K562 (cell line): ENCODE data around the gene TCF4. TPM values are rescaled to one million over a fixed set of nuclear protein-coding genes. Genes with fewer than 3 reads are reported as not detected.
A peak's percentile ranks its signal among the peaks of the same experiment; 100 is the strongest.

Source experiments
- E2F1 ChIP-seq: sonication (generic); formaldehyde crosslinking; IDR thresholded peaks from 2 replicates; pipeline ENCODE4 v1.8.1; 2023; ENCODE audit warnings: mild to moderate bottlenecking, missing genetic modification reagents, moderate library complexity
- ETV6 ChIP-seq, 3 experiments: fragments of 150-350 bp in 1 of 3; sonication (generic) in 1 of 3; formaldehyde crosslinking in 1 of 3; IDR thresholded peaks; 2 replicates each; pipeline versions ENCODE4 v1.6.1 to v1.8.0; 2014 to 2022; ENCODE audit warnings: borderline replicate concordance in 2 of 3, low read depth in 2 of 3, antibody characterized with exemption in 1 of 3, low read length in 1 of 3, mild to moderate bottlenecking in 1 of 3, missing genetic modification reagents in 1 of 3
- ID3 ChIP-seq, 2 experiments: fragments of 250-450 bp in 1 of 2; fragments of 450-650 bp in 1 of 2; sonication (Bioruptor Pico) in 1 of 2; IDR thresholded peaks; 2 replicates each; pipeline versions ENCODE4 v1.6.1 to v1.8.0; 2016 to 2021; ENCODE audit warnings: mild to moderate bottlenecking in 2 of 2, moderate library complexity in 2 of 2, missing compliant biosample characterization in 1 of 2, missing genetic modification characterization in 1 of 2
- MEF2A ChIP-seq: IDR thresholded peaks from 2 replicates; pipeline ENCODE4 v1.6.1; 2011; ENCODE audit warnings: low read depth, mild to moderate bottlenecking, low read length, moderate library complexity; ENCODE audit not compliant: control insufficient read depth
- MTA2 ChIP-seq: fragments of 450-650 bp; IDR thresholded peaks from 2 replicates; pipeline ENCODE4 v1.6.1; 2016; ENCODE audit warnings: low read depth
- NR0B1 ChIP-seq: fragments of 450-650 bp; IDR thresholded peaks from one replicate; pipeline ENCODE4 v1.6.1; 2018; ENCODE audit warnings: mild to moderate bottlenecking, moderate library complexity; ENCODE audit not compliant: partially characterized antibody
- POLR2B ChIP-seq: fragments of 450-650 bp; IDR thresholded peaks from 2 replicates; pipeline ENCODE4 v1.6.1; 2018; ENCODE audit warnings: low read depth; ENCODE audit not compliant: partially characterized antibody
- SOX6 ChIP-seq: fragments of 450-650 bp; IDR thresholded peaks from 2 replicates; pipeline ENCODE4 v1.6.1; 2014; ENCODE audit warnings: mild to moderate bottlenecking
- SRSF7 ChIP-seq: fragments of 200-400 bp; formaldehyde crosslinking; optimal IDR thresholded peaks from 2 replicates; pipeline ENCODE3; 2017; ENCODE audit warnings: mild to moderate bottlenecking, low read depth, low read length
- STAT5A ChIP-seq: IDR thresholded peaks from 2 replicates; pipeline ENCODE4 v1.6.1; 2012; ENCODE audit warnings: low read length, inconsistent platforms, borderline replicate concordance
- STAT6 ChIP-seq: sonication (generic); formaldehyde crosslinking; IDR thresholded peaks from 2 replicates; pipeline ENCODE4 v1.8.1; 2023; ENCODE audit warnings: mild to moderate bottlenecking, missing genetic modification reagents
- TAF15 ChIP-seq: fragments of 200-400 bp; formaldehyde crosslinking; IDR thresholded peaks from 2 replicates; pipeline ENCODE4 v1.6.1; 2017; ENCODE audit warnings: mild to moderate bottlenecking, low read depth, low read length, moderate library complexity
- TFAM ChIP-seq: fragments of 250-450 bp; sonication (Bioruptor Pico); conservative IDR thresholded peaks from 2 replicates; pipeline ENCODE4 v1.5.0; 2021; ENCODE audit warnings: mild to moderate bottlenecking, moderate library complexity
- ZBTB26 ChIP-seq: fragments of 450-650 bp; formaldehyde crosslinking; IDR thresholded peaks from 2 replicates; pipeline ENCODE4 v1.4.0; 2022; ENCODE audit warnings: missing genetic modification characterization
- ZNF224 ChIP-seq: sonication (generic); formaldehyde crosslinking; IDR thresholded peaks from 2 replicates; pipeline ENCODE4 v1.8.0; 2022; ENCODE audit warnings: mild to moderate bottlenecking, missing genetic modification reagents
- ZNF444 ChIP-seq: fragments of 250-450 bp; sonication (Bioruptor Pico); IDR thresholded peaks from 2 replicates; pipeline ENCODE4 v1.4.0; 2020; ENCODE audit warnings: mild to moderate bottlenecking, moderate library complexity
- ZNF586 ChIP-seq: fragments of 450-650 bp; formaldehyde crosslinking; conservative IDR thresholded peaks from 2 replicates; pipeline ENCODE4 v1.4.0; 2020; ENCODE audit warnings: mild to moderate bottlenecking, moderate library complexity
- polyA plus RNA-seq, 8 experiments: library from polyadenylated mRNA; depleted of rRNA in 4 of 8; stranded (reverse) in 5 of 8; unstranded in 3 of 8; fragments of >200 nt; fragmentation: Nextera tagmentation in 2 of 8; fragmentation: Illumina TruSeq in 1 of 8; extraction: Ambion mirVana in 2 of 8; extraction: Trizol in 1 of 8; gene quantifications; 2 replicates each; pipeline versions ENCODE4 v1.2.1 to v1.2.3, GENCODE V29; 2011 to 2014; ENCODE audit warnings: inconsistent platforms in 1 of 8, missing spikeins in 1 of 8
- total RNA-seq, 7 experiments: library from RNA; depleted of rRNA in 6 of 7; stranded (reverse); fragments of >200 nt in 6 of 7; fragmentation: Illumina TruSeq in 2 of 7; extraction: Trizol in 2 of 7; gene quantifications; 2 replicates each; pipeline versions ENCODE4 v1.2.1 to v1.2.3, GENCODE V29; 2011 to 2021; ENCODE audit warnings: low replicate concordance in 1 of 7

TCF4 gene
- total and polyA plus RNA-seq, 9 of the 15 experiments (the other 6 are each of a cell fraction or from before 2014, with no cell fraction given): 4.8 to 24.7 (median 15.2) TPM

- TF ChIP-seq ETV6 (IDR thresholded peaks at IDR 0.05; ENCODE audit: borderline replicate concordance in 1 of 2, low read depth in 2 of 2, low read length in 1 of 2) (peak in 1 of 2 experiments; percentile 20; a peak in 1 of 4 replicates), ETV6 (CRISPR knock-in tag; IDR thresholded peaks at IDR 0.05; ENCODE audit: borderline replicate concordance) (no peak), E2F1 (CRISPR knock-in tag) (no peak), SOX6 (peak; percentile 85), ZNF224 (CRISPR knock-in tag) (no peak), TFAM (CRISPR knock-in tag) (no peak), ID3 (CRISPR knock-in tag; IDR thresholded peaks at IDR 0.05) (no peak), ID3 (tag; IDR thresholded peaks at IDR 0.05) (0 out of 2 replicates have a peak, but pooled peaks have one; percentile 44), ZNF586 (CRISPR knock-in tag) (no peak), TAF15 (no peak), MTA2 (peak; percentile 30; the same call in 1 of the 2 replicates), STAT5A (no peak), POLR2B (peak; percentile 75), ZNF444 (CRISPR knock-in tag) (no peak), ZBTB26 (CRISPR knock-in tag) (no peak), STAT6 (CRISPR knock-in tag) (no peak), MEF2A (no peak), NR0B1 (no peak), SRSF7 (no peak)
Observed at GRCh38 chr18:55589625-55590291, 1.8 kb upstream of the TCF4 start (continued).
